SK-N-SH (cell line): ENCODE results near the gene B4GALNT2.

Experiments
- CTCF ChIP-seq: fragments of 200-600 bp; sonication (generic); IDR thresholded peaks from 2 replicates; pipeline ENCODE4 v1.6.1; 2017; ENCODE audit warnings: antibody characterized with exemption, mild to moderate bottlenecking, moderate library complexity
- EP300 ChIP-seq, 2 experiments: IDR thresholded peaks; 2 replicates each; pipeline versions ENCODE4 v1.4.0 to v1.6.1; 2012; ENCODE audit warnings: borderline replicate concordance in 1 of 2, low read depth in 1 of 2, low read length in 1 of 2
- NRF1 ChIP-seq: IDR thresholded peaks from 2 replicates; pipeline ENCODE4 v1.6.1; 2012; ENCODE audit warnings: low read depth, mild to moderate bottlenecking, low read length
- POLR2AphosphoS5 ChIP-seq: IDR thresholded peaks from 2 replicates; pipeline ENCODE4 v1.6.1; 2012; ENCODE audit warnings: low read depth, low read length
- RFX5 ChIP-seq: IDR thresholded peaks from 2 replicates; pipeline ENCODE4 v1.6.1; 2012; ENCODE audit warnings: mild to moderate bottlenecking, improper control_type of control experiment, low read length
- RXRA ChIP-seq: IDR thresholded peaks from 2 replicates; pipeline ENCODE4 v1.4.0; 2012; ENCODE audit warnings: low read depth, mild to moderate bottlenecking, borderline replicate concordance
- SIN3A ChIP-seq: IDR thresholded peaks from 2 replicates; pipeline ENCODE4 v1.6.1; 2012; ENCODE audit warnings: low read depth, mild to moderate bottlenecking, low read length, moderate library complexity, borderline replicate concordance
- USF2 ChIP-seq: fragments of 150-350 bp; IDR thresholded peaks from 2 replicates; pipeline ENCODE4 v1.6.1; 2017; ENCODE audit warnings: antibody characterized with exemption, low read length, low read depth, borderline replicate concordance
- YY1 ChIP-seq: IDR thresholded peaks from 2 replicates; pipeline ENCODE4 v1.4.0; 2012; ENCODE audit warnings: low read depth, mild to moderate bottlenecking

GRCh38 chr17:49156256-49156655, 23.7 kb downstream of the B4GALNT2 start:
- TF ChIP-seq CTCF = no peak
- TF ChIP-seq NRF1 = no peak
- TF ChIP-seq SIN3A = no peak
- no peak for TF ChIP-seq EP300 (IDR thresholded peaks at IDR 0.05; ENCODE audit: borderline replicate concordance in 1 of 2, low read depth in 1 of 2, low read length in 1 of 2)
- no peak for TF ChIP-seq USF2
- TF ChIP-seq YY1 = no peak
- no peak for TF ChIP-seq POLR2AphosphoS5
- no peak for TF ChIP-seq RXRA
- no peak for TF ChIP-seq RFX5
